Subcutaneous adipose tissue (tissue), 4 donors: Measurements from ENCODE around the gene CPLANE1. TPM values are rescaled to one million over a fixed set of nuclear protein-coding genes. Genes with fewer than 3 reads are reported as not detected.

Source experiments
- CTCF ChIP-seq: fragments of 450-650 bp; IDR thresholded peaks from one replicate; pipeline ENCODE4 v1.5.1; 2016; ENCODE audit warnings: low read depth, mild to moderate bottlenecking, control low read depth, antibody characterized with exemption, moderate library complexity
- total RNA-seq, 4 donors: library from RNA; depleted of rRNA; stranded (reverse); fragments of >200 nt; gene quantifications; one replicate each; pipeline ENCODE4 v1.1.0, GENCODE V29; 2016

CPLANE1 gene
- total RNA-seq, 4 donors from 2014 or later: 26.8 to 41.4 (median 37.1) TPM

GRCh38 chr5:37182667-37183066 is 66.5 kb downstream of the CPLANE1 start:
- no peak for TF ChIP-seq CTCF

- no peak for TF ChIP-seq CTCF
Measured at GRCh38 chr5:37174928-37175327, 74.2 kb downstream of the CPLANE1 start.

- TF ChIP-seq CTCF: no peak
Measured at GRCh38 chr5:37172957-37173356, 76.2 kb downstream of the CPLANE1 start.

GRCh38 chr5:37170856-37171255 is 78.3 kb downstream of the CPLANE1 start:
- TF ChIP-seq CTCF: no peak

GRCh38 chr5:37166197-37166596 is 83.0 kb downstream of the CPLANE1 start:
- TF ChIP-seq CTCF: no peak

- TF ChIP-seq CTCF: no peak
Measured at GRCh38 chr5:37165761-37166160, 83.4 kb downstream of the CPLANE1 start.

- TF ChIP-seq CTCF: no peak
Measured at GRCh38 chr5:37153661-37154060, 95.5 kb downstream of the CPLANE1 start.

GRCh38 chr5:37146896-37147295 is 102.3 kb downstream of the CPLANE1 start:
- no peak for TF ChIP-seq CTCF
